Hematopoietic multipotent progenitor cell treated with erythropoietin and hydrocortisone succinate and interleukin-3 and kit ligand, for 4 days (in vitro differentiated cells): ENCODE measurements around the gene ELMO1.
"Not testable (repeated sequence)": the region's sequence is repeated elsewhere in the genome, so short reads cannot be mapped to it uniquely, and the experiment has no call there.

Source experiments
- DNase-seq: peaks from one replicate; pipeline ENCODE4 v3.0.0-alpha.2; 2015

Gene ELMO1

GRCh38 chr7:37162106-37162505 is 286.6 kb downstream of the ELMO1 start:
- DNase-seq, result no peak

- DNase-seq, result no peak
Observed at GRCh38 chr7:37160656-37161055, 288.0 kb downstream of the ELMO1 start.

- DNase-seq, result no peak
Observed at GRCh38 chr7:37153376-37153775, 295.3 kb downstream of the ELMO1 start.

- no peak for DNase-seq
Observed at GRCh38 chr7:37151741-37152413, 296.8 kb downstream of the ELMO1 start.

GRCh38 chr7:37150856-37151255 is 297.8 kb downstream of the ELMO1 start:
- no peak for DNase-seq

- DNase-seq, result no peak
Observed at GRCh38 chr7:37150180-37150579, 298.5 kb downstream of the ELMO1 start.

- no peak for DNase-seq
Observed at GRCh38 chr7:37149773-37150124, 298.9 kb downstream of the ELMO1 start.

GRCh38 chr7:37149051-37149772 is 299.5 kb downstream of the ELMO1 start:
- no peak for DNase-seq

GRCh38 chr7:37145682-37146081 is 303.0 kb downstream of the ELMO1 start:
- no peak for DNase-seq

- no peak for DNase-seq
Observed at GRCh38 chr7:37144423-37144822, 304.2 kb downstream of the ELMO1 start.

- no peak for DNase-seq
Observed at GRCh38 chr7:37142958-37143357, 305.7 kb downstream of the ELMO1 start.

GRCh38 chr7:37141742-37142141 is 306.9 kb downstream of the ELMO1 start:
- DNase-seq, result no peak

- DNase-seq, result not testable (repeated sequence)
Observed at GRCh38 chr7:37133902-37134301, 314.8 kb downstream of the ELMO1 start.

- DNase-seq, result no peak
Observed at GRCh38 chr7:37131855-37132254, 316.8 kb downstream of the ELMO1 start.

GRCh38 chr7:37129035-37129425 is 319.6 kb downstream of the ELMO1 start:
- DNase-seq, result peak; percentile 93

GRCh38 chr7:37128327-37129034 is 320.2 kb downstream of the ELMO1 start:
- DNase-seq, result peak; percentile 58

GRCh38 chr7:37119296-37119860 is 329.3 kb downstream of the ELMO1 start:
- no peak for DNase-seq

- DNase-seq, result no peak
Observed at GRCh38 chr7:37118004-37118403, 330.7 kb downstream of the ELMO1 start.

GRCh38 chr7:37117292-37117691 is 331.4 kb downstream of the ELMO1 start:
- no peak for DNase-seq

GRCh38 chr7:37116093-37116701 is 332.5 kb downstream of the ELMO1 start:
- no peak for DNase-seq

GRCh38 chr7:37113661-37114355 is 334.9 kb downstream of the ELMO1 start:
- DNase-seq, result no peak

GRCh38 chr7:37112876-37113275 is 335.8 kb downstream of the ELMO1 start:
- DNase-seq, result peak; percentile 58

- DNase-seq, result no peak
Observed at GRCh38 chr7:37112218-37112617, 336.4 kb downstream of the ELMO1 start.
